Measurements from ENCODE around the gene GDI2.
"Not testable (repeated sequence)": the region's sequence is repeated elsewhere in the genome, so short reads cannot be mapped to it uniquely, and the experiment has no call there.

GDI2 gene

GRCh38 chr10:5816170-5816569 is 2.9 kb upstream of the GDI2 start:
- TF ChIP-seq POLR2AphosphoS5 (IDR thresholded peaks at IDR 0.05; ENCODE audit: borderline replicate concordance, low read depth, low read length): no peak
- no peak for TF ChIP-seq EZH2 (IDR thresholded peaks at IDR 0.05)
- TF ChIP-seq FOXP2 (optimal IDR thresholded peaks at IDR 0.05; ENCODE audit: control extremely low read depth, extremely low read length, insufficient read depth): no peak
- Histone ChIP-seq H3K36me3 (ENCODE audit: insufficient read depth, low read length) (no peaks in the 10 kb centered on the region), H3K27ac (no peak overlapping the region), H3K4me3 (no peak overlapping the region), H3K9me3 (ENCODE audit: low read depth, low read length) (no peaks in the 10 kb centered on the region), H3K9ac (ENCODE audit: insufficient read length) (no peak overlapping the region)
- DNase-seq (ENCODE audit: low read depth, low spot score): no peak

DNA sequence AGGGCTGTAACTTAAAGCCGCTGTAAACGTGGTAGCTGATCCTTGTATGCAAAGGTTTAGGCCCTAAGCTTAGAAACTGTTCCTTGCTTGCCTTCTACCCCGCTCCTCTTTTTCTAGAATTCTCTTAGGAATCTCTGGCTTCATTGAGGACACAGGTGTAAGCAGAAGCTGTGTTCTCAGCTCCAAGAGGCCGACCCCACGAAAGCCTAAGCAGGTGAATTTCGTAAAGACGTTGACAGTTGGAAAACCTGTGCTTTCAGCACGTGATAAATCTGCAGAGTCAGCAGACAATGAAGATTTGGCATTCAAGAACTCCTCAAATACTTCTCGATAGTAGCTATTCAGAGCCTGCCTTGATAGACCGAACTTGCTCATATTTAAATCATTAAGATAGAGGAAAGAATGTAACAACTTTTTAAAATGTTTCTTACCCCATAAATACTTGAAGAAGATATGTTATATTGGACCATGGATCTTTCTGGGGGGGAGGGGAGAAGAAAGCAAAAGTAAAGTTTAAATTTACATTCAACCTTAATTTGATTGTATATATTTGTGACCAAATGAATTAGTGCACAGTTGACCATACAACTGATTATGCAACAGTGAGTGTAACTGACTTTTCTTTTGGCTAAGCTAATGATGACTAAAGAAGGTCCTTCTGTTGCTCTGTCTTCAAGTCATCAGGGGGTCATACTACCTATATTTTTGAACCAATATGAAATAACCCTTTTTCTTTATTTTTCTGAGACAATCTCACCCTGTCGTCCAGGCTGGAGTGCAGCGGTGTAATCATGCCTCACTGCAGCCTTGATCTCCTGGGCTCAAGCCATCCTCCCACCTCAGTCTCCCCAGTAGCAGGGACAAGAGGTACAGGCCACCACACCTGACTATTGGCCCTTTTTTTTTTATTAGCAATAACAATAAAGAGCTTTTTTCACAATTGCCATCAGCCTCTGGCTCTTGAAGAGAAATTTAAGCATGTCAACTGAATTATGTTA is 1.2 kb upstream of the GDI2 start:
- peak overlapping the region; percentile 89 for H3K4me3 ChIP-seq
- DNase-seq (ENCODE audit: low read depth, low spot score): no peak
- H3K36me3 ChIP-seq (ENCODE audit: insufficient read depth, low read length): no peaks in the 10 kb centered on the region

DNA sequence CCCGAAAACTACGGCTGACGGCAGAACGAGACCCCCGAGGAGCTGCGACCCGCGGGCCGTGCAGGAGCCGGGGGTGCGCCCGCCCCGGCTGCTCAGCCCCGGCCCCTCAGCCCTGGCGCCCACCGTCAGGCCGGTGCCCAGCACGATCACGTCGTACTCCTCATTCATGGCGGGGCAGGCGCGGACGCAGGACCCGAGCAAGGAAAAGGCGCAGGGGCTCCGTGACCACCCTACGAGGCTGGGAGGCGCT is 218 bp downstream of the GDI2 start:
- H3K4me3 ChIP-seq: peak overlapping the region; percentile 89
- no peaks in the 10 kb centered on the region for H3K9me3 ChIP-seq (ENCODE audit: low read depth, low read length)
- TF ChIP-seq POLR2AphosphoS5 (IDR thresholded peaks at IDR 0.05; ENCODE audit: borderline replicate concordance, low read depth, low read length): no peak
- TF ChIP-seq FOXP2 (optimal IDR thresholded peaks at IDR 0.05; ENCODE audit: control extremely low read depth, extremely low read length, insufficient read depth): no peak
- TF ChIP-seq EZH2 (IDR thresholded peaks at IDR 0.05): no peak
- no peak for DNase-seq (ENCODE audit: low read depth, low spot score)
- peak overlapping the region; percentile 95 for H3K9ac ChIP-seq (ENCODE audit: insufficient read length)
- peaks cover under 1% of the 10 kb centered on the region; the same call in 1 of the 2 replicates for H3K36me3 ChIP-seq (ENCODE audit: insufficient read depth, low read length)
- peak overlapping the region; percentile 83 for H3K27ac ChIP-seq

More for the DNA sequence above, 1.2 kb upstream of the GDI2 start:
- peak overlapping the region; percentile 90 for H3K27ac ChIP-seq
- H3K9me3 ChIP-seq (ENCODE audit: low read depth, low read length): no peaks in the 10 kb centered on the region
- TF ChIP-seq POLR2AphosphoS5 (IDR thresholded peaks at IDR 0.05; ENCODE audit: borderline replicate concordance, low read depth, low read length) (no peak), FOXP2 (optimal IDR thresholded peaks at IDR 0.05; ENCODE audit: control extremely low read depth, extremely low read length, insufficient read depth) (no peak), EZH2 (IDR thresholded peaks at IDR 0.05) (no peak)
- H3K9ac ChIP-seq (ENCODE audit: insufficient read length): peak overlapping the region; percentile 98

- peak overlapping the region; percentile 95 for H3K9ac ChIP-seq (ENCODE audit: insufficient read length)
- peaks cover 6% of the 10 kb centered on the region; the same call in 1 of the 2 replicates for H3K36me3 ChIP-seq (ENCODE audit: insufficient read depth, low read length)
- H3K27ac ChIP-seq: peak overlapping the region; percentile 83
- DNase-seq (ENCODE audit: low read depth, low spot score): no peak
- peak overlapping the region; percentile 89 for H3K4me3 ChIP-seq
- TF ChIP-seq FOXP2 (optimal IDR thresholded peaks at IDR 0.05; ENCODE audit: control extremely low read depth, extremely low read length, insufficient read depth): no peak
- TF ChIP-seq EZH2 (IDR thresholded peaks at IDR 0.05): no peak
- TF ChIP-seq POLR2AphosphoS5 (IDR thresholded peaks at IDR 0.05; ENCODE audit: borderline replicate concordance, low read depth, low read length): no peak
- H3K9me3 ChIP-seq (ENCODE audit: low read depth, low read length): no peaks in the 10 kb centered on the region
Observed at GRCh38 chr10:5812283-5813090, 747 bp downstream of the GDI2 start.

- H3K36me3 ChIP-seq (ENCODE audit: insufficient read depth, low read length): peaks cover 9% of the 10 kb centered on the region; the same call in 1 of the 2 replicates
- peak overlapping the region; percentile 95 for H3K9ac ChIP-seq (ENCODE audit: insufficient read length)
- H3K27ac ChIP-seq: no peak overlapping the region
- H3K4me3 ChIP-seq: peak overlapping the region; percentile 89
- no peak for DNase-seq (ENCODE audit: low read depth, low spot score)
- no peak for TF ChIP-seq FOXP2 (optimal IDR thresholded peaks at IDR 0.05; ENCODE audit: control extremely low read depth, extremely low read length, insufficient read depth)
- TF ChIP-seq POLR2AphosphoS5 (IDR thresholded peaks at IDR 0.05; ENCODE audit: borderline replicate concordance, low read depth, low read length): no peak
- no peak for TF ChIP-seq EZH2 (IDR thresholded peaks at IDR 0.05)
- H3K9me3 ChIP-seq (ENCODE audit: low read depth, low read length): no peaks in the 10 kb centered on the region
Observed at GRCh38 chr10:5811387-5811821, 1.8 kb downstream of the GDI2 start.

DNA sequence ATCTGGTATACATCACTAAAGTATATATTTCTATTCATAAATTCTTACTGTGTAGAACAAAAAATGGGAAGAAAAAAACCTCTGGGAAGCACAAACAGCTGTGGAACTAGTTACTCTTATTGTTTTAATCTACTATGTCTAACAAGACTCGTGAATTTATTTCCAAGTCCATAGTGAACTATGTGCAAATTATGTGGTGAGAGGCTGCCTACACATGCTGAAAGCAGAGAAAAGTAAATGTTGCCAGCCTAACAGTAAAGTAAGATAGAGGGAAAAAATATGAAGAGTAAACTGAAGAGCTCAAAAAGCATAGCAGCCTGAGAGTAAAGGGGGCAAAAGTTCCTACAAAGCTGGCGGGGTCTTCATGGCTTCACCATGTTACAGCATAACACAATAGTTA is 3.0 kb downstream of the GDI2 start:
- TF ChIP-seq EZH2 (IDR thresholded peaks at IDR 0.05) (no peak), FOXP2 (optimal IDR thresholded peaks at IDR 0.05; ENCODE audit: control extremely low read depth, extremely low read length, insufficient read depth) (no peak), POLR2AphosphoS5 (IDR thresholded peaks at IDR 0.05; ENCODE audit: borderline replicate concordance, low read depth, low read length) (no peak)
- no peak for DNase-seq (ENCODE audit: low read depth, low spot score)
- H3K27ac ChIP-seq: no peak overlapping the region

DNA sequence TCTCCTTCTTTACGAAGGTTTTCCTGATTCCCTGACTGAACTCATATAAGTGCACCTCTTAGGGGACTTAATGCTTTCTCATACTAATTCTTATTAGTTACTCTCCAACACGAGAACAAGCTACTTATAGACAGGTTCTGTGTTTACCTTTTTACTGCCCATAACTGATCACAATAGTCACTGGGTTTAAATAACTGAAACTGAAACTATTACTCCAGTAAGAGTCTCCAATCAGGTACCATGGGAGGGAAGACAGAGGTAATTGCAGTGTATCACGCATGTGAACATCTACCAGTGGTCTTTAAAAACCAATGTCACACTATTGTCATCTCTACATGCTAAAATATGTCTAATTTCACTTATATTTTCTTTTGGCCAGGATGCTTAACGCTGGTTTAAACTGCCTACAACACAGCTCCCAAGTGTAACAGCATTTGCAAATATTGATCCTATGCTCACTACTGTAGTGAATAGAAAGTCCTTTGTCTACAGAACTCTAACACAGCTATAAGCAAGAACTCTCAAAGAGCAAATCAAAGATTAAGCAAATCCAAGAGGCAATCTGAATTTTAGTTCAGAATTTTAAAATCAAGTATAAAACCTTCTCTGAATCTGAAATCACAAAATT is 3.6 kb downstream of the GDI2 start:
- DNase-seq (ENCODE audit: low read depth, low spot score): no peak
- Histone ChIP-seq H3K9me3 (ENCODE audit: low read depth, low read length) (no peaks in the 10 kb centered on the region), H3K36me3 (ENCODE audit: insufficient read depth, low read length) (peaks cover 19% of the 10 kb centered on the region; the same call in 1 of the 2 replicates), H3K9ac (ENCODE audit: insufficient read length) (no peak overlapping the region), H3K27ac (no peak overlapping the region), H3K4me3 (no peak overlapping the region)
- TF ChIP-seq FOXP2 (optimal IDR thresholded peaks at IDR 0.05; ENCODE audit: control extremely low read depth, extremely low read length, insufficient read depth): no peak
- TF ChIP-seq EZH2 (IDR thresholded peaks at IDR 0.05): no peak
- TF ChIP-seq POLR2AphosphoS5 (IDR thresholded peaks at IDR 0.05; ENCODE audit: borderline replicate concordance, low read depth, low read length): no peak

More for the DNA sequence above, 3.0 kb downstream of the GDI2 start:
- peak overlapping the region; percentile 95 for H3K9ac ChIP-seq (ENCODE audit: insufficient read length)
- H3K9me3 ChIP-seq (ENCODE audit: low read depth, low read length): no peaks in the 10 kb centered on the region
- peaks cover 18% of the 10 kb centered on the region; the same call in 1 of the 2 replicates for H3K36me3 ChIP-seq (ENCODE audit: insufficient read depth, low read length)
- H3K4me3 ChIP-seq: peak overlapping the region; percentile 89

GRCh38 chr10:5808783-5809392 is 4.3 kb downstream of the GDI2 start:
- H3K9ac ChIP-seq (ENCODE audit: insufficient read length); H3K9me3 ChIP-seq (ENCODE audit: low read depth, low read length); DNase-seq (ENCODE audit: low read depth, low spot score); H3K4me3 ChIP-seq; H3K27ac ChIP-seq: not testable (repeated sequence)
- H3K36me3 ChIP-seq (ENCODE audit: insufficient read depth, low read length): peaks cover 19% of the 10 kb centered on the region; the same call in 1 of the 2 replicates

All from SK-N-MC (cell line).